HG02885 (cell line): ENCODE data around the gene TCF25.
"Not testable (repeated sequence)": the region's sequence is repeated elsewhere in the genome, so short reads cannot be mapped to it uniquely, and the experiment has no call there.

Experiments used
- ATAC-seq: cut with Tn5 transposase; IDR thresholded peaks from one replicate; pipeline ENCODE4 v1.9.1; 2021; ENCODE audit warnings: mild to moderate bottlenecking; ENCODE audit not compliant: unreplicated experiment, poor library complexity

The TCF25 gene

GRCh38 chr16:89935620-89936019, 62.2 kb downstream of the TCF25 start:
- ATAC-seq = not testable (repeated sequence)

GRCh38 chr16:89936034-89936433, 62.6 kb downstream of the TCF25 start:
- ATAC-seq = no peak

- ATAC-seq = no peak
These were observed 63.1 kb downstream of the TCF25 start for GRCh38 chr16:89936508-89936907.

- no peak for ATAC-seq
These were observed 63.6 kb downstream of the TCF25 start for GRCh38 chr16:89936981-89937380.

GRCh38 chr16:89938175-89938885, 64.9 kb downstream of the TCF25 start:
- ATAC-seq = no peak

- ATAC-seq = no peak
These were observed 71.4 kb downstream of the TCF25 start for GRCh38 chr16:89944773-89945172.

GRCh38 chr16:89945654-89946053, 72.3 kb downstream of the TCF25 start:
- ATAC-seq = no peak

GRCh38 chr16:89946515-89946914, 73.1 kb downstream of the TCF25 start:
- no peak for ATAC-seq

GRCh38 chr16:89949121-89949742, 75.8 kb downstream of the TCF25 start:
- ATAC-seq = no peak

- ATAC-seq = no peak
These were observed 76.4 kb downstream of the TCF25 start for GRCh38 chr16:89949756-89950155.

- ATAC-seq = no peak
These were observed 78.1 kb downstream of the TCF25 start for GRCh38 chr16:89951509-89951908.

- no peak for ATAC-seq
These were observed 78.7 kb downstream of the TCF25 start for GRCh38 chr16:89952049-89952448.

GRCh38 chr16:89952551-89952950, 79.2 kb downstream of the TCF25 start:
- ATAC-seq = no peak

- ATAC-seq = peak; percentile 57
These were observed 80.4 kb downstream of the TCF25 start for GRCh38 chr16:89953671-89954406.

- no peak for ATAC-seq
These were observed 81.1 kb downstream of the TCF25 start for GRCh38 chr16:89954462-89954861.

GRCh38 chr16:89955001-89955685, 81.8 kb downstream of the TCF25 start:
- ATAC-seq = no peak

GRCh38 chr16:89956505-89957215, 83.3 kb downstream of the TCF25 start:
- ATAC-seq = no peak

- no peak for ATAC-seq
These were observed 83.9 kb downstream of the TCF25 start for GRCh38 chr16:89957216-89957785.

- no peak for ATAC-seq
These were observed 84.7 kb downstream of the TCF25 start for GRCh38 chr16:89958068-89958467.

- no peak for ATAC-seq
These were observed 85.2 kb downstream of the TCF25 start for GRCh38 chr16:89958596-89958995.
